SK-N-MC (cell line): ENCODE data around the gene ARHGAP28.

ENCODE experiments used
- EZH2 ChIP-seq: fragments of 200-600 bp; sonication (generic); IDR thresholded peaks from one replicate; pipeline ENCODE4 v1.6.1; 2017; ENCODE audit warnings: antibody characterized with exemption
- POLR2AphosphoS5 ChIP-seq: IDR thresholded peaks from 2 replicates; pipeline ENCODE4 v1.6.1; 2012; ENCODE audit warnings: mild to moderate bottlenecking, low read depth, low read length, borderline replicate concordance

DNA sequence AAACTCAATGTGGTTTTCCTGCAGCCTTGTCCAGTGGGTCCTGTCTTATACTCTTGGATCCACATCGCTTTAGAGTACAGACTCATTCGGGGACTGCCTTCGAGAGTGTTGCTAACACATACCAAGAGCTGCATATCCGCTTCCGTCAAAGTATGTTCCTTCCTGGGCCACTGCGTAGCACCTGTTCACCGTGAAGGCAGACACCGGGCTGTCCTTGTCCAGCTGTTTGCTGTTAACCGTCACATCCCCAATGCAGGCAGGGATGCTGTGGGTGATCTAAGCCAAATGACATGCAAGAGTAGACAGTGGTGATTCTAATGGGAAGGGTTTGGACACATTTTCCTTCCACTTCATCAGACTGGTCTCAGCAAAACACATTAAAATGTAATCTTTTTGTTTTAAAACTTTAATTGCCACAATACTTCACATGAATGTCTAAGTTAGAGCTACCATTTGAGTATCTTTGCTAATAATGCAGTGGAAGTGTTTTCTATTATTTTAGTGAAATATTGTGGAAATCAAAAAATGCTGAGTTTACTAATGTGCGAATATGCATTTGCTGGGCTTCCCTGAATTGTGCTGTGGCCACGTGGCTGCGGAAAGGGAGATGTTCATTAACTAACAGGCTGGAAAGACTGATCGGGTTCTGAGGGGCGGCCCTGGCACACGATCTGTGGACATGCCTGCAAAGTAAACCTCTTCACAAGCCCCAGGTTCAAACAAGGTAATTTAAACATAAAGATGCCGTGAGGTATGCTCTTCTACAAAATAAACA is 219.0 kb downstream of the ARHGAP28 start:
- TF ChIP-seq EZH2 (no peak), POLR2AphosphoS5 (no peak)
